HPDE6-E6E7 (cell line): ENCODE measurements around the gene AMZ2.
A peak's percentile ranks its signal among the peaks of the same experiment; 100 is the strongest.

Source experiments
- DNase-seq: peaks from one replicate; pipeline ENCODE4 v3.0.0; 2011; ENCODE audit warnings: missing footprints; ENCODE audit errors: extremely low spot score

AMZ2 gene

GRCh38 chr17:68291836-68292688 lies 44.2 kb downstream of the AMZ2 start:
- peak; percentile 88 for DNase-seq

DNA sequence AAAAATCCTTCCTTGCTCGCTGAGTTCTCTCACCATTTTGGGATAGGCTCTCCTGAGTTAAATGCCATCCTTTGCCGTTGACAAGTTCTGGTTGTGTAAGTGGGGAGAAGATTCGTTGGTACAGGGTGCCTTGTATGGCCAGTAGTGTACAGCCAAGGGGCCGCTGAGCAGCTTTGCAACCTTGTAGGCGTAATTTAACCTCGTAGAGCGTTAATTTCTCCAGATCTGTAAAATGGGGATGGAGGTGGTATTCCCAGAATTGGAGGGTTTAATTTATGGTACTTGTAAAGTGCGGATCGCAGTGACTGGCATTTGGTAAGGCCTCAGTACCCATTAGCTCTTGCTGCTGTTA lies 44.8 kb downstream of the AMZ2 start:
- DNase-seq = no peak

DNA sequence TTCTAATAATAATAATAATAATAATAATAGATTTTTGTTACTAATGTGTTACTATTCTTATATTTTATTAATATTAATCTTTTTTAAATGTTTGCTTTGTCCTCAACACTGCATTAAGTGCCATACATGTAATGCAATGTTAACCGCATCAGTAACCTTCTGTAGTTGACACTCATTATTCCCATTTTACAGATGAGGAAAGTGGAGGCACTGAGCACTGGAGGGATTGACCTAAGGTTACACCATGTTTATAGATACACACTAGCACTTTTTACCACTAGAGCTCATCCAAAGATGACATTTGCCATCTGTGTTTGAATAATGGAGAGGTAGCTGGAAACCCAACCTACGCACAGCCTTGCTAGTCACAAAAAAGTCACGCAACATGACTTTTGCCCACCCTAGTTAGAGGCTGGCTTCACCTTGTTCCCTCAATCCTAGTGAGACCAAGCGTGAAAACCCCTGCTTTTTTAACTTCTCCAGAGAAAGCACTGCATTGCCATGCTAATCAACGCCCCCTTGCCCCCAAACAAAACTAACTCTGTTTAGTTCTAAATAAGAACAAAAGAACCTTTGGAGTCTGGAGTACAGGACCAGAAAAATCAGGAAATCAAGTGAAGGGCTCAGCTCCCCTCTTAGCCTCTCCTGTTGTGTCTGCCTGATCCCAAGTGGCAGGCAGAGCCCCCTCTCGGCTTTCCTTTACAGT lies 45.8 kb downstream of the AMZ2 start:
- no peak for DNase-seq

DNA sequence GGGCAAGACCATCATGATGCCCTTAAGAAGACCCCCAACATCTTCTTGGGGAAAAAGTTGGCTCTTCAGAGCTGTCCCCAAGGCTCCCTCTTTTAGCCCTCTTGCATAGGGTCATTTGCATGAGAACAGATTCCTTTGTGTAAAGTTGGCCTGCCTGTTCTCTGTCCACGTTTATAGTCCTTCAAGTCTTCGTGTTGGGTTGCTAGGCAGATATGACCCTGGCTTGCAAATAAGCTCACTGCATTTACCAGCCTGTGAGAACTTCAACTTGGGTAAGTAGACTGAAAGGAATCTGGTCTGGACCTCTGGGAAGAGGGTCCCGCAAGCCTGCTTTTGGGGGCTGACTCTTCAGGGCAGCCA lies 46.3 kb downstream of the AMZ2 start:
- no peak for DNase-seq

GRCh38 chr17:68294617-68295016 lies 46.8 kb downstream of the AMZ2 start:
- DNase-seq = no peak

GRCh38 chr17:68295086-68295485 lies 47.2 kb downstream of the AMZ2 start:
- no peak for DNase-seq

DNA sequence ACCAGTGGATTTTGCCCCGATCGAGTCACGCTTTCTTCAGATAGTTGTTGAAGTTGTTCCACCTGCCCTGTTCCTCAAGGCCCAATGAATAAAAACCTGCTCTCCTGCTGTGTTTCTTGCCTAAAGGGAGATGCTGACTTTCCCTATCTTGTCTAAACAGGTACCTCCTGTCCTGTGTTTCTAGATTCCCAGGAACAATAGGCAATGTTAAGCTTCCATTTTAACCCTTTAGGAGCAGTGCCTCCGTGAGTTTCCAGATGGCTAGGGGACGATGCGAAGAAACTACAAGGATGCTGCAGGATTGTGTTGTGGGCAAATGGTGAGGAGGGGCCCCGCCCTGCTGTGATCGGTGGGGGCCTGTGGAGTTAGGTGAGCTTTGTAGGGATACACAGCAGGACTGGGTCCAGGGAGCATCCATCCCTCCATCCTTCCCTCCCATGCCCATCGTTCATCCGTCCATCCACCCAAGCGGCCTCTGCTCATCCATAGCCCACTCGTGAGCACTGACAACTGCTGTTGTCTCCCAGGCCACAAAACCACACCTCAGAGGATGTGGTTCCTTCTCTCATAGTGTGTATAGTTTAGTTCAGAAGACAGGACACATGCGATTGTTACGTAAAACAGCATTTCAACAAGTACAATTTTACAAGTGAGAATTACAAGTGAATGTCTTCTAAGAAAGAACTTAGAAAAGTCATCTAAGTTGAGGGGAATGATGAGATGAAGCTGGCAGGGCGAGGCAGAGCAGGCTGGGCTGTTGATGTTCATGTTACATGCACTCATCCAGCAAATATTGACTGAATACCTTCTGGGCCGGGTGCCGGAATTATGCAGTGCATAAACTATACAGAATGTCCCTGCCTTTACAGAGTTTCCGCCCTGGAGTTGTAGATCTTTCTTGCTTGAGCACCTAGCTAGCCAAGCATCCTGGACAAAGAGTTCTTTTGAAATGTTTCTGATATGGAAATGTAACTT lies 48.7 kb downstream of the AMZ2 start:
- DNase-seq = no peak

- no peak for DNase-seq
These were observed 49.4 kb downstream of the AMZ2 start for GRCh38 chr17:68297195-68297594.

DNA sequence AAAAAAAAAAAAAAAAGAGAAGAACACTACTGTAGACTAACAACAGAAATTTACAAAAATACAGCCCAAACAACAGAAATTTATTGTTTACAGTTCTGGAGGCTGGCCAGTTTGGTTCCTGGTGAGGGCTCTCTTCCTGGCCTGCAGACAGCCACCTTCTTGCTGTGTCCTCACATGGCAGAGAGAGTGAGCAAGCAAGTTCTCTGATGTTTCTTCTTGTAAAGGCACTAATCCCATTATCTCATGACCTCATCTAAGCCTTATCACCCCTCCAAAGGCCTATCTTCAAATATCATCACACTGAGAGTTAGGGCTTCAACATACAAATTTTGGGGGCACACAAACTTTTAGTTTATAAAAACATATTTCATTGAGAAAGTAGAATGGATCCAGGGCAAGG lies 50.8 kb downstream of the AMZ2 start:
- DNase-seq = no peak

DNA sequence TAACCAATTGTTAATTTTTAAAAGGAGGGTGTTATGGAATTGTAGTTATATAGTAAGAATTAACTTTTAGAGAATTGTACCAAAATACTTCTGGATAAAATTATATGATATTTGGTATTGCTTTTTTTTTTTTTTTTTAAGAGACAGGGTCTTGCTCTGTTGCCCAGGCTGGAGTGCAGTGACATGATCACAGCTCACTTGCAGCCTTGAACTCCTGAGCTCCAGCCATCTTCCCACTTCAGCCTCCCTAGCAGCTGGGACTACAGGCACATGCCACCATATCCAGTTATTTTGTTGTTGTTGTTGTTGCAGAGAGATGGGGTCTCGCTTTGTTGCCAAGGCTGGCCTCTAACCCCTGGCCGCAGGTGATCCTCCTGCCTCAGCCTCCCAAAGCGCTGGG lies 52.0 kb downstream of the AMZ2 start:
- DNase-seq = no peak

DNA sequence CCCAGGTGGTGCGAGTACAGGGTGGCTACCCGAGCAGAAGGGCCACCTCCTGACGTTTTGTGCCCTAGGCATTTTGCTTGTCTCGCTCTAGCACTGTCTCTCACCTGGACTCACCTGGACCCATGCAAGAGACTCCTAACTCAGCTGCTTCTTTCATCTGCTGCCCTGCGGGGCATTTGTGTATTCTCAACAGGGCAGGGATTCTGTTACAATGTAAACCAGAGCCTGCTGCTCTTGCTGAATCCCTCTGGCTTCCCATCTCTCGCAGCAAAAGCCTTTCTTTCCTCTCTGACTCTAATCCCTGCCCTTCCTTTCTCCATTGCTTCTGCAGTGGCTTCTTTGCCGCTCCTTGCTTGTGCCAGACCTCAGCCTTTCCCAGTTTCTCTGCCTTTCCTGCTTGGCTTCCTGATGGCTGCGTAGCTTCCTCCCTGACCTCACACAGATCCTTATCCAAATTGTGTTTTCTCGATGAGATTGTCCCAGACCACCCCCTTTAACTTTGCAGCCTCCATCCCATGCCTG lies 53.7 kb downstream of the AMZ2 start:
- DNase-seq = no peak

DNA sequence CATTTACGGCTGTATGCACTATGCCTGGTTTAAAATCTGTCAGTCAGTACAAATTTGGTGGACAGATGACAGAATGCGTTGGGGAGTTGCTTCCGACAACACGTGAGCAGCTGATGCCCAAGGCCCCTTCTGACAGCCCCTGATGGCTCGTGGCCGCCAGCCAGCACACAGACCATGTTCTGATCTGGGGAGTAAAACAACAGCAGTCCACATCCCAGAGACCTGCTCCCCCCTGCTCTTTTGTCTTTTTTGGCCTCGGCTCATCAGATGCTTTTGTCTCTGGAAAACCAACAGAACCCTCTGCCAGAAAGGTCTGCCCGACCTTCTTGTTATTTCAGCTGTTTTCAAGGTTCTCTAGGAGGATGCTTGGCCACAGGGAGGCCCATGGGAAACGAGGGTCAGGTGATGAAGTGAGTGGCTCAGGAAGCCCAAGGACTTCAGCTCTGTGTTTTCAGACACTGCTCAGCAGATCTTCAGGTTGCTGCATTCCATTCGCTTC lies 54.3 kb downstream of the AMZ2 start:
- DNase-seq = no peak

- no peak for DNase-seq
These were observed 54.8 kb downstream of the AMZ2 start for GRCh38 chr17:68302666-68303065.

DNA sequence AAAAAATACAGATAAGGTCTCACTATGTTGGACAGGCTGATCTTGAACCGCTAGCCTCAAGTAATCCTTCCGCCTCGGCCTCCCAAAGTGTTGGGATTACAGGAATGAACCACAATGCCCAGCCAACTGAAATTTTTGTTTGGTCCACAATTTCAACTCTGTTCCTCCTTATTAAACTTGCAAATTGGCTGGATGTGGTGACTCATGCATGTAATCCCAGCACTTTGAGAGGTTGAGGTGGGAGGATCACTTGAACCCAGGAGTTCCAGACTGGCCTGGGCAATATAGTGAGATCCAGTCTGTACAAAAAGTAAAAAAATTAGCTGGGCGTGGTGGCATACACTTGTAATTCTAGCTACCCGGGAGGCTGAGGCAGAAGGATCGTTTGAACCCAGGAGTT lies 56.9 kb downstream of the AMZ2 start:
- DNase-seq = no peak

- no peak for DNase-seq
These were observed 57.3 kb downstream of the AMZ2 start for GRCh38 chr17:68305142-68305541.
